Cardiac septum (tissue), 1 donor: ENCODE measurements around the gene TMEM158. TPM values are rescaled to one million over a fixed set of nuclear protein-coding genes. Genes with fewer than 3 reads are reported as not detected.

Experiments
- DNase-seq: peaks from one replicate; pipeline ENCODE4 v3.0.0-alpha.2; 2020; ENCODE audit warnings: low spot score
- intact Hi-C: fragments of 100-400 bp; cut with DNase I; formaldehyde crosslinking; loops from one replicate; pipeline ENCODE4 v1.14.0; 2022
- total RNA-seq: library from RNA; stranded (reverse); fragmentation: NEBNext Ultra II Directional; extraction: Animal tissue kit (Norgen Biotek cat#: 25700); gene quantifications from one replicate; pipeline ENCODE4 v1.2.1, GENCODE V29; 2021
- donor health status: DM: no; HTN: no; CAD: no.

TMEM158 gene
- total RNA-seq, 1 donor from 2014 or later, result 0.38 TPM

DNA sequence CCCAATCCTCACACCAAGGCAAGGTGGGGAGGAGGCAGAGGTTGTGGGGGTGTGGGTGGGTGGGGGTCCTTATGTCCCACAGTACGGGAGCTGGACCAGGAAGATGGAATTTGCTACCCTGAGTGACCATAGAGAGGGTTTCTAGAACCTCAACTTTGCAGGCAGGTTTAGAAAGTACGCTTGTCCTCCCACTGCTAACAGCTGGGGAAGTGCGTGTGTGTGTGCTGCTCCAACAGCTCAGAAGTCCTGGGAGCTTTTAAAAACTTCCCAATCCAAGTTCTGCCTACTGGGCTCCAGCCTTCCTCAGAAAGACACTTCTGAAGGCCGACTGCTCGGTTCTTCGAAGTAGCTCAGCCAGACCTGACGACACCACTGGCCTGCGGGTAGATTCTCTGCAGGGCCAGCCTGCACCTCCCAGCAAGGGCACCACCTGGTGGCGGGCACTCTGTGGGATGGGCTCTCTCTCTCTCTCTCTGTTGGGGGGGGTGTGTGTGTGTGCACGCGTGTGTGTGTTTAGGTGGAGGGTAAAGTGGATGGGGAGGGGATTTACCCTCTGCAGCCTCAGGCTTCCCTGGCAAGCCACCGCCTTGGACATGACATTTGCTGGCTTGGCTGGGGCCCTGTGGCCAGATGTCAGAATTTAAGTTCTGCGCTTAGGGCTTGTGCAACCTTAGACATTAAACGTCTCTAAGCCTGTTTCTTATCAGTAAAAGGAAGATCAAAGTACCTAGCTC is 15.6 kb downstream of the TMEM158 start:
- intact Hi-C loops, result loop anchor here (1.0 to 5.0 kb wide), 2 partner anchors 153 to 169 kb away; no protein-coding TSS in a partner anchor
- DNase-seq, result peak; percentile 90

GRCh38 chr3:45209526-45209925 is 16.6 kb downstream of the TMEM158 start:
- DNase-seq, result no peak
- intact Hi-C loops, result no loop called here

- no peak for DNase-seq
- intact Hi-C loops, result no loop called here
These were observed 17.5 kb downstream of the TMEM158 start for GRCh38 chr3:45208586-45208985.

DNA sequence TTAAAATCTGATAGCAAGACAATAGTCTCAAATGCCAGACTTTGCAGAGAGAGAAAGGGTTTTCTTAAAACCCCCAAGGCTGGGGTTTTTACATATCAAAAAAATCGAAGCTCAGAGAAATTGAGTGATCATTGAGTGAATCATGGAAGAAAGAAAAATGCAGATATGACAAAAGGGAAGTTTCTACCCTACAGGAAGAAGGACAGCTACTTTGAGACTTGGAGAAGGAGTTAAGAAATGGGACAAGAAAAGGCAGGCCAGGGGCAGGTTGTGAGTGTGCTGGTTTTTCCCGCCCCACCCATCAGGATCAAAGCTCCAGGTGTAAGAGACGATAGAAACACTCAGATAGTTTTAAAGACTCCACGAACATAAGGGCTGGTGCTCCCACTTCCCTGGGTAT is 18.6 kb downstream of the TMEM158 start:
- DNase-seq, result no peak
- intact Hi-C loops, result no loop called here

- no peak for DNase-seq
- intact Hi-C loops, result no loop called here
These were observed 21.0 kb downstream of the TMEM158 start for GRCh38 chr3:45205126-45205525.

DNA sequence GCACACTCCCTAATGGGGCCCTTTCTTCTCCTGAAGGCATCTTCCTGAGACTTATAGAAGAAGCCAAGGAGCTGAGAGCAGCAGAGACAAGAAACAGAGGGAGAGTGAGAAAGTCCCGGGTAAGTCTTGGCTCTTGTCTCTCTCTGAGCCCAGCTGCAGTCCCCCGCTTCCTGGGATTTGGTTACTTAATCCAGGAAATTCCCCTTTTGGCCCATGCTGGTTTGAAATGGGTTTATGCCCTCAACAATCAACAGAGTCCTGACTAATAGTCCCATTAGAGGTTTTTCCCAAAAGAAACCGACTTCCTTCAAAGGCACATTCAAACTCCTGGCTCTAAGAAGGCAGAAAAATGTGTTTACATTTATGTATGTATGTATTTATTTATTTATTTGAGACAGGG is 22.0 kb downstream of the TMEM158 start:
- intact Hi-C loops, result no loop called here
- no peak for DNase-seq

DNA sequence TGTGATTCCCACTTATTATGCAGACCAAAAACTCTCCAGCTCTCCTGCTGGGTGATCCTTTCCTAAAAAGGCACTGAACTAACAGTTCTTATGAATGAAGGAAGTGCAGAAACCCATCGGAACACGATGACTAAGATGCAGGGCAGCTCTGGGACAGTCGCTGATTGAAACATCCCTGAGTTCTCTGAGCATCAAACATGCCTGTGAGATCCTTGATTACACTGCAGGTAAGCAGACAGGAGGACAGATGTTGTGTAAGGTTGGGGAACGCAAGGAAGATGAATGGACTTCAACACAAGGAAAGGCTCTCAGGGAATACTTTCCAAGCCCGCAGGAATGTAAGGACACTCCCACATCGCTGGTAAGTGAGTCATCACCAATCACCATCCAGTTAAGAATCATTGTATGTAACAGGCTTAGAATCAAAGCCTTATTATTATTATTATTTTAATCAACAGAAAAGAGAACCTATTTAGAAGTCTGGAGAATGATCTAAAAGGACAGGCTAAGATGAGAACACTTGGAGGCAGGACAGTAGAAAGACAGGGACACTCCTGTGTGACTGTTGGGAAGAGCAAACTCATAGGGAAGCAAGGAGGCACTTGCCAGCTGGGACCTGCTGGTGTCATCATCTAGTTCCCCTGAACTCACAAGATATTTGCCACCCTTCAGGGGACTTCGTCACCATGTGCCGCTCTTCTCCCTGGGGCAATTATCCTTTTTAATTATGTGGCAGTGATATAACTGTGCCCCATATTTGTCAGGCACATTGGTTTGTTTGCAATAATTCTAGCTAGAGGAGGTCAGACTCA is 26.0 kb downstream of the TMEM158 start:
- intact Hi-C loops, result no loop called here
- no peak for DNase-seq

DNA sequence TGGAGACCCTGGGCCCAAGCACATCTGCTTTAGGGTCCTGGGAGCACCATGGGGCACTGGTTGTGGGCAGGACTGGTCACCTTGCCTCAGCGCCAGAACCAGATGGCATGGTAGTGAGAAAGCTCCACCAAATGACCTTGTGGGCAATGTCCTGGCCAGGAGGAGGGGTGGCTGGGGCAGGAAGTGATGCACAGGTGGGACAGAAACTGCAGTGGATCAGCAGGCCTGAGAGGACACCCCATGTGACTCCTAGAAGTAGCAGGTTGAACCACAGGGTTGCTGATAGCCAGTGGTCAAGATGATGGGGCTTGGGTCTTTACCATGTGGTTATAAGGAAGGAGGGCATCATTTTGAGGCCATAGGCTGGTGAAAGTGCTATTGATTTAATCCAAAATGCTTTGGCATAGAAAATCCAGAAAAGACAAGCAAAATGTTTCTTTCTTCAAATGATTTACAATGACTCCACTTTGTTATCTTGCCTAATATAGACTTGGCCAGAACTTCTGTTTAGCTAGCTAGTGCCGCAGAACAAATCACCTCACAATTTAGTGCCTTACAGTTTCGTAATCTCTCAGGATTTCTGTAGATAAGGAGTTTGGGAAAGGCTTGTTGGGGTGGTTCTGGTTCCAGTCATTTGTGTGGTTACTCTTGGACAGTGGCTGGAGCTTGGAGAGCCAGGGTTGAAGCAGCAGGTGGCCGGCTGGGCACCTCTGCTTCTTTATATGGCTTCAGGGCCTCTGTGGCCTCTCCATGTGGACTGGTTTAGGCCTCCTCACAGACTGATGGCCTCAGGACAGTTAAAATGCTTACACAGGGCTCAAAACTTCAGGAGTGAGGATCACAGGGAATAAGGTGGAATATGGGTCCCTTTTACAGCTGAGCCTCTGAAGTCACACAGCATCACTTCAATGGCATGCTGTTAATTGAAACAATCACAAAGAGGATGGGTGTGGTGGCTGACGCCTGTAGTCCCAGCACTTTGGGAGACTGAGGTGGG is 27.5 kb downstream of the TMEM158 start:
- DNase-seq, result no peak
- intact Hi-C loops, result no loop called here

DNA sequence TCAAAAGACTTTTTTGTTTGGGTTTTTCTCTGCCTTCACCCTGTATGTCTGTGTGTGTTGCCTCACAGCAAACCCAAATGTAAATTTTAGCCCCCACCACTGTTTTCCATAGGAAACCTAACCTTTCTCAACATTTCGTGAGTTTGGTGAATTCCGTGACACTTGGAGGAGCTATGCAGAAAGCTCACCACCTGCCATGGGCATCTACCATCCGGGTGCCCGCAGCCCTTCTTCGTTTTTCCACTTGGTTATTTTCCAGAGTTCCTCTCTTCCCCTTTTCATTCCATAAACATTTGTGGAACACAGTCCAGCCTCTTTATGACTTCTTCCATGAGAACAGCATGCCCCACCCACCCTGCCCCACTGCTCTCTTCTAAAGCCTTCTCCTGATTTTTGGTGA is 31.3 kb downstream of the TMEM158 start:
- intact Hi-C loops, result no loop called here
- DNase-seq, result no peak

DNA sequence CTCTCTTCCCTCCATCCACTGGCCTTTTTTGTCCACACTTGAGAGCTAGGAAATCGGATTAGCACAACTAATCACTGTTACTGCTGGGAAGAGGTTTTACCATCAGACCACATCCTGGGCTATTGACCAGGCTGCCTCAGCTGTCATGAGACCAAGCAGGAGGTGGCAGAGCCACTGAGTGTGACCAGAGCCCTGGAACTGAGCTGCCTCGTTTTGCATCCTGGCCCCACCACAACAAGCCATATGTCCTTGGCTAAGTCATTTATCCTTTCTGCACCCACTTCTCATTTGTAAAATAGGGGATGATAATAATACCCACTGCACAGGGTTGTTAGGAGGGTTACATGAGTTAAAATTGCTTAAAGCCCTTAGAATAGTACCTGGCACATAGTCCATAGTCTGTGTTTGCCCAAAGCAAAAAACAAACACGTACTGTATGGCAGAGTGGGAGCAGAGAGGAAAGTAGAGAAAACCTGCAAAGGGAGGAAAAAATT is 34.1 kb downstream of the TMEM158 start:
- intact Hi-C loops, result no loop called here
- DNase-seq, result no peak

- DNase-seq, result no peak
- intact Hi-C loops, result no loop called here
These were observed 34.7 kb downstream of the TMEM158 start for GRCh38 chr3:45191424-45191823.

DNA sequence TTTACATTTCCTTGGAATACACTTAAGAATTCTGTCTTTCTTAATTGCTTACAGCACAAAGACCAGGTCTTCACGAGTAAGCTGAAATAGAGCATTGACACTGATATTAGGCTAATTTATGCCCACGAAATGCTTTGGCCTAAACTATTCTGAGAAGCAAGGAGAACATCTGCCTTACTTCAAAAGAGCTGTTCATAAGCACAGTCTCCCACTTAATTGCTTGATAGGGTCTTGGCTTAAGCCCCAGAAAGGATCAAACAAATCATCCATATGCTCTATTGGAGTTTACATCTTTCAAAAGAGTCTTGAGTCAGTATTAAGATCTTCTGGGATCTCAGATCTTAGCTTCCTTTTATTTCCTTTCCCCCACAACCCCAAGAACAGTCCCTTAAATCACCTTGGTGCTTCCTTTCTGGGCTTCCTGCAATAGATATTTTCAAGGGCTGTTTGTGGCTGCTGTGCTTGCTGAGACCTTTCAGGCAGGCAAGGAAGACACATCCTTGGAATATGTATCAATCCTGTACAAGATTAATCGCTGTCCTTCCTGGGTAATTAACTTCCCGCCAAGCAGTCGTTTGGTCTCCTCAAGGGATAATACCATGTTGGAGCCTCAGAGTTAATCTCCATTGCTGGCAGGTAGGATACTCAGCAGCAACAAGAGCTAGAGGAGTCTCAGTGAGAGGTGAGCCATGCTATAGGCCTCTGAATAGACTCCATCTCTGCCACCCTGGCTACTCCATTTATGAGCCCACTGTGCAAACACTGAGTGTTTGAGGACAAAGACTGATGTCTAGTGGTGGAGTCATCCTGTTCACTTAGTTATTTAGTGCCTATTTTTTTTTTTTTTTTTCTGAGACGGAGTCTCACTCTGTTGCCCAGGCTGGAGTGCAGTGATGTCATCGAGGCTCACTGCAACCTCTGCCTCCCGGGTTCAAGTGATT is 37.1 kb downstream of the TMEM158 start:
- intact Hi-C loops, result no loop called here
- no peak for DNase-seq

DNA sequence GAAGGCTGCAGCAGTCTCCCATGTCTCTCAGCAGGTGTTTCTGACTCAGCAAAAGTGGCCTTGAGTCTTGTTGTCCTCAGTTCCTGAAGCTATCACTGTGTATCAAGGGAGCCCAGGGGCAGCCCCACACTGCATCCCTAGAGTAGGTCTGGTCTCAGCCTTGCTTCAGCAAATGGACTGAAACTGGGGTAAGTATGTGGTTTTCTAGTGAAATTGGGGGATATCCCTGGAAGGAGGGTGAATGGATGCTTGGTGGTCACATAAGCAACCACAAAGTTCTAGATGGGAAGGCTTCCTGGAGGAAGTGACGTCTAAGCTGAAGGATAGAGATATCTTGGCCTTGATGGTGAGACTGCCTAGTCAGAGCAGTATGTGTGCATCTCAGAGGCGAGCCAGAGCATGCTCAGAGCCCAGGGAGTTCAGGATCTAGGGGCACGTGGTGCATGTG is 38.4 kb downstream of the TMEM158 start:
- intact Hi-C loops, result no loop called here
- DNase-seq, result no peak

- peak; percentile 58 for DNase-seq
- intact Hi-C loops, result no loop called here
These were observed 39.2 kb downstream of the TMEM158 start for GRCh38 chr3:45186871-45187270.

DNA sequence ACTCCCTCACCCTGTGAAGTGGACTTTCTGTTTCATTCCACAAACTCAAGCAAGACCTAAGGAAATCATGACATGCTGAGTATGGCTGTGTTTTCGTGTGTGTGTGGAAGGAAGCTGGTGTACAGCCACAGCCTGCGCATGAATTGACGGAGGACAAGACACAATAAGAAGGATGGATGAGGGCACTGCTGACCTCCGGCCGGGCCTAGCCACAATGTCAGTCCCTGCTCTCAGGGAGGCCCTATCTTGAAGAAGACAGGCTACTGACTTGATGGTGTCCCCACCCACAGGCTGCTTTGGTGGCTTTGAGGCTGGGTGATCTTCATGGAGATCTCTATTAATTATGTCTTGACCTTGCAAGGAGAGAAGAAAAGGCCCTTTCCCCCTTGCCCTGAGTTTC is 40.6 kb downstream of the TMEM158 start:
- peak; percentile 58 for DNase-seq
- intact Hi-C loops, result no loop called here

GRCh38 chr3:45185052-45185451 is 41.0 kb downstream of the TMEM158 start:
- peak; percentile 14 for DNase-seq
- intact Hi-C loops, result no loop called here

DNA sequence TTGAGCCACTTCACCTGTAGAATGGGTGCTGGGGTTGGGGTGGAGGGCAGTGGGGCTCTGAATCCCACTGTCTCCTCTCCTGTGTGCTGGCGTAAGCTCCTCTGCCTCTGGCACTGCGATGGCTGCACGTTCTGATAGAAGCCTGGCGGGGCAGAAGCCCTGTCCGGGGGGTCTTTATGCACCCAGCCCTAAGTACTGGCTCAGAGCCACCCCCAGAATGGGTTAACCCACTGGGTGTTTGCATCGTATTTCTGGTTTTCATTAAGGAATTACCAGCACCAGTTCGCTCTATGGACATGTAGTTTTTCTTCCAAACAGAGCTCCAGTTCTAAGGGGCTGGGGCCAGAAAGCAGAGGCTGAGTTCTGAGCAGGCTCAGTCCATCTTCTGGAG is 42.2 kb downstream of the TMEM158 start:
- DNase-seq, result no peak
- intact Hi-C loops, result no loop called here
